HG02973 (cell line): Measurements from ENCODE around the gene ATP9A.
"Not testable (repeated sequence)": the region's sequence is repeated elsewhere in the genome, so short reads cannot be mapped to it uniquely, and the experiment has no call there.

ENCODE experiments used
- ATAC-seq: cut with Tn5 transposase; IDR thresholded peaks from one replicate; pipeline ENCODE4 v1.9.1; 2021; ENCODE audit warnings: moderate library complexity; ENCODE audit not compliant: unreplicated experiment

Gene ATP9A

DNA sequence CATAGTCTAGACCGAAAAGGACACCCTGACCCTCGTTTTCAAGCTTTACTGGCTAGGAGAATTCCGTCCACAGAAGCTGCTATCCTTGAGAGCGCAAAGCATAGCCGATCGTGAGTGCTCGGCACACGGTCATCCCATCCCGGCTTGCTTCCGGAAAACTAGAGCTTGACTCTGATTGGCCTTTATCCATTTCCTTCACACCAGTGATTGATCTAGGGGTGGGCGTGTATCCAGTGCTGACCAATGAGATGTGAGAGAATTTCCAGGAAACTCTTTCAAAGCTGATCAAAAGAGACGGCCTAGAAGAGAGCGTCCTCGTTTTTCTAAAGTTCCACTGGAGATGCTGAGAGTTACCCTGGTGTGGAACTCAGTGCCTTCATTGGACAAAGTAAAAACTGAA lies 184.7 kb downstream of the ATP9A start:
- ATAC-seq = no peak

DNA sequence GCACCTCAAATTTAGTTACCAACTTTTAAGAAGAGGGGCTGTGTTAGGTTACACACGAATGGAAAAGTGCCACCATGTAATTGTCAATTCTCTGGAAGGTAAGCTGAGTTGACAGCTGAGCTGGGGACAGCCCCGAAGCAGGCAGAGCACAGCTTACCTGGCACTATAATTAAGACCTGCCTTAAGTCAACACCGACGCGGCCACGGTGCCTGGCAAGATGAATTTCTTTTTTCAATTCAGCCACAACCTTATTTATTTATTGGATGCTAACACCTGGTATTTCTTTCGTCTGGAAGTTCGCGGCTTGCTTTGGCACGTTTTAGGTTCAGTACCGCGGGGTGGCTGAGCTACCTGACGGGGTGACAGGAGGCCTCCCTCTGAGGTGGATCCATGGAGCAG lies 185.1 kb downstream of the ATP9A start:
- ATAC-seq = no peak

DNA sequence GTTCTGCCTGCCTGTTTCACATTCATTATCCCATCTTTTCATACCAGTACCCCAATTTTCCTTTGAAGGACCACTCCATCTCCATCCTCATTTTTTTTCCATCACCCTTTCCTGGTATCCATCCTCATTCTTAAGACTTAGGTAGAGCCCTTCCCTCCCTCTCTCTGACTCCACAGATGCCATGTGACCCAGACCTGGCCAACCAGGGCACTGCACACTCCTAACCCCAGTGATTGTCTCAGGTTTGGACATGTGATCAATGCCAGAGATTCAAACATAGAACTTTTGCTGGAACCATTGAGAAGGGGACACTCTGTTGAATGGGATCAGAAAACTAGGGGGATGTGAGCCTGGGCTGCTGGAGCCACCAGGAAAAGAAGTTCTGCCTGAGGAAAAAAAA lies 186.6 kb downstream of the ATP9A start:
- no peak for ATAC-seq

DNA sequence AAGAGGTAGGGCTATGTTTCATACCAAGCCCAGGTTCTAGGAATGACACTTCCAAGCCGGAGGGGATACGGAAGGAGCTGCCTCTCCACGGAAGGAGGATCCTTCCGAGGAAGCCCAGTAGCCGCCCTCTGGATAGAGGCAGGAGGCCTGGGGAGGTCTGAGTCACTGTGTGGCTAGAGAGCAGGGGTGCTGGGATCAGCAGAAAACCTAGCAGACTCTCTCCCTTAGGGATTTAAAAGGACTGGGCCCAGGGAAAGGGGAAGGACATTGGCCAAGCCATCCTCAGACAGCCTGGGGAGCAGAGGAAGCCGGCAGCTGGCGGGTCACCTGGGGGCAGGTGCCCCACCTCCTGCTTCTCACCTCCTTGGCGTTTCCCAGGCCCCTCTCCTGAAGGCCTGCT lies 189.1 kb downstream of the ATP9A start:
- ATAC-seq = no peak

- ATAC-seq = no peak
Observed at GRCh38 chr20:51578145-51578459, 190.1 kb downstream of the ATP9A start.

DNA sequence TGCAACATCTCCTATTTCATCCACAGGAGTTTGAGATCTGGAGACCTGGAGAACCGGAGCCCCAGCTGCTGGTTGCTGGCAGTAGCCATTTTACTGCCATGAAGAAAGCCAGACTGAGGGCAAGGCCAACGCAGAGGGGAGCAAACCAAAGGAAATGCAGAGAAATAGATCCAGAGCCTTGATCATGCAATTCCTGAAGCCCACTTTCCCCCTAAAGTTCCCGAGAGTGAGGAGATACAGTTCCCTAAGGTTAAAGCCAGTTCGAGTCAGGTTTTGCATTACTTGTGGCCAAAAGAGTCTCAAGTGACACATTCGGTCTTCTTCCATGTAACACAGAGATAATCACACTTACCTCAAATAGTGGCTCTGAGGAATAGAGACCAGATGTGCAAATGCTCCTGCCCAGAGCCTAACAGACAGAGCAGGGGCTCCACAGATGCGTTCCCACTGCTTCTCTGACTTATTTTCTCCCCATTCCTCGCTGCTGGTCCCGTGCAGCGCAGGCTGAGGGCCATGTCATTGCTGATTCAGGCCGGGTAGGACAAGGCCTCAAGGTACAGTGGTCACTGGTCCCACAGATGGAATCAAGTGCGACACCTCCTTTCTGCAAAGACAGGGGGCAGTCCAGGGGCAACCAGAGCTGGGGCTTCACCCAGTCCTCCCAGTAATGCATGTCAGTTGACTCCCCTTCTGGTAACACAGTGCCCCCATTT lies 190.6 kb downstream of the ATP9A start:
- ATAC-seq = no peak

- ATAC-seq = no peak
Observed at GRCh38 chr20:51575486-51575885, 192.7 kb downstream of the ATP9A start.

GRCh38 chr20:51574248-51575033 lies 193.7 kb downstream of the ATP9A start:
- ATAC-seq = no peak

DNA sequence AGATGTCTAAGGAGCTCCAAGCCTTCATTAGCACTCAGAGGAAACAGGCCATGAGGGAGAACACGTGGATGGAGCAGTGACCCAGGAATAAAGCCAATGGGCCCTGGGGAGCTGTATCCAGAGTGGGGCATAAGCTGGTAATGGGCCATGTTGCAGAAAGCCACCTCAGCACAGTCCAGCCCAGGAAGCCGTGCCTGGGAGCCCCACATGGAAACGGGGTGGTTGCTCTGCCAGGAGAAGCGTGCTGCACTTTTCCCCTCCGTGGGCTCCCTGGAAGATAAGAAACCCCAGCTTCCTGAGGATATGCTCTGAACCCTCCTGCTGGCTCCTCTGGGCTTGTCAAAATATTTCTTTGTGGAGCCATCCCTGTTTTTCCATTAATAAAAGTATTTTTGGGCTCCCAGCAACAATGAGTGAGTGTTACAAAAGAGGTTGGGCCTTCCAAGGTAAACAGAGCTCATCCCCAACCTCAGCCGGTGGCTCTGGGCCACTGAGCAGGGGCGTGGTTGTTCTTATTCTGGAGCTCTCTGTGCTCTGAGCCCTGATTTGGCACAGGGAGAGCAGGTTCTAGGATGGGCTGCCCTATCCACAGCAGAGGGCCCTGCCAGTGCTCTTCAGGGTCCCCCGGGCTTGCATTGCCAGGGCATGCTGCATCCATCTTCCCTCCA lies 194.5 kb downstream of the ATP9A start:
- no peak for ATAC-seq

DNA sequence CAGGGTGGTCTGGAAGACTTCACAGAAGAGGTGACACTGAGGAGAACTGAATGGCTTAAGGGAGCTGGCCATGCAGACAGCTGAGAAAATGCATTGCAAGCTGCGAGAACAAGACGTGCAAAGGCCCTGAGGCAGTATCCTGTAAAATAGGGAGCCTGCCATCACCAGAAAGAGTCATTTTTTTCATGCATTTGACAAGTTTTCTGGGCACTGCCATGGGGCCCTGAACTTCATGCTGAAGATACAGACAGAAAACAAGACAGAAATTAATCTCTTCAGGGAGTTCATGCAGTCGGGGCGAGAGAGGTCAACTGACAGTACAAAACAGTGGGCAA lies 196.8 kb downstream of the ATP9A start:
- no peak for ATAC-seq

GRCh38 chr20:51570739-51571459 lies 197.3 kb downstream of the ATP9A start:
- no peak for ATAC-seq

GRCh38 chr20:51569815-51570738 lies 198.1 kb downstream of the ATP9A start:
- no peak for ATAC-seq

GRCh38 chr20:51568533-51568932 lies 199.7 kb downstream of the ATP9A start:
- ATAC-seq = not testable (repeated sequence)

DNA sequence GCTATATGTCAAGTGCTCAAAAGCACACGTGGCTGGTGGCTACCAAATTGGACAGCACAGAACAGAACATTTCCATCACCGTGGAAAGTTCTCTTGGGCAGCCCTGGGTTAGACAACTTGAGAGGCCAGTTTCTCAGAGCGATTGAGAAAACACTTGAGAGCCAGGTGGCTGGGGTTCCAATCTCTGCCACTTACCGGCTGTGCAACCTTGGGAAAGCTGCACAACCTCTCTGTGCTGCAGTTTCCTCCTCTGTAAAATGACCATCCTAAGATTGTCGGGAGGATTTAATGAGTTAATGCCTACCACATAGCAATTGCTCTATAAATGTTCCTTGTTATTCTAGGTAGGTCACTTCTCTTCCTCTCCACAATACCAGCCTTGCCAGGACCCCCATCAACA lies 200.6 kb downstream of the ATP9A start:
- no peak for ATAC-seq

DNA sequence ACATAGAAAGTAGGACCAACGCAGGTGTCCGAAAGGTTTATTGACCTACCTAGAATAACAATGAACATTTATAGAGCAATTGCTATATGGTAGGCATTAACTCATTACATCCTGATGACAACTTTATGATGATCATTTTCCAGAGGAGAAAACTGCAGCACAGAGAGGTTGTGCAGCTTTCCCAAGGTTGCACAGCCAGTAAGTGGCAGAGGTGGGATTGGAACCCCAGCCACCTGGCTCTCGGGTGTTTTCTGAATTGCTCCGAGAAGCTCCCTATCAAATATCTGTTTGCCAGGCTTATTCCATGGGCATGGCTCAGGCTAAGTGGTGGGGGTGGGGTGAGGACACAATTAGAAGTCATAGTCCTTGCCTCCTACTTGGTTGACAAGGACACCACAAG lies 201.6 kb downstream of the ATP9A start:
- no peak for ATAC-seq

DNA sequence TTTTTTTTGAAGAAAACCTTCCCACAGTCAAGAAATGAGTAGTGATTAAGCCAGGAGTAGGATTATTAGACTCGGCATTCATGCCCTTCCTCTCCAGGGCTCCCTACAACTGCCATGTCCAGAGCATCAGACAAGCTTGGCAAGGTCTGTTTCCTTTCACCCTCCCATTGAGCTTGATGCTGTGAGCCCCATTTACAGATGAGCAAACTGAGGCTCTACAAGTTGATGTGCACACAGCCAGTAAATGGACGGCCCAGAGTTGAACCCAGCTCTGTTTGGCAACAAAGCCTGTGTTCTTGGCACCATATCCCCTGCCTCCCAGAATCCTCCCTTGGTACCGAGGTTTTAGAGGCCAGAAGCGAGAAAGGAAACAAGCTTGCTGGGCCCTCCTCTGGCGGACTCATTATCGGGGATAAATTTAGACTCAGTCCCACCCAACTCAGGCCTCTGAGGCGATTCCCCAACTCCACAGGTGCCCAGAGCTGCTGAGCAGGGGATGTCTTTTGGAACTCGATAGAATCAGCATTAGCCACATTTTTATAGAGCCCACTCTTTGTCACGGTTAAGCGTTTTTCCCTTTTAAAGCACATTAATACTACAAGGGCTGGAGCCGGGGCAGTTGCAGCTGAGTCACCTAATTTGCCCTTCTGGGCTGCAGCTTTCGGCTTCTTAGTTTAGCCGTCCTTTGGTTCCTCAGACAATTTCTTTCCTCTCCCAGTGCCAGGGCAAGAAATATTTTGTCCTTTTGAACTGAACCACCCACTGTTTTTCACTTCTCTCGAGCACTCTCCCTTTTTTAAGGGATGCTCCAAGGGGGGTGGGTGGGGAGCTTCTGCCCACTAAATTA lies 202.7 kb downstream of the ATP9A start:
- no peak for ATAC-seq

GRCh38 chr20:51563486-51564332 lies 204.5 kb downstream of the ATP9A start:
- no peak for ATAC-seq

GRCh38 chr20:51563174-51563485 lies 205.1 kb downstream of the ATP9A start:
- ATAC-seq = no peak
